Suprapubic skin (tissue), 4 donors: ENCODE measurements around the gene FHL2.

ENCODE experiments used
- CTCF ChIP-seq, 2 donors: fragments of 200-600 bp in 1 of 2; fragments of 450-650 bp in 1 of 2; sonication (generic) in 1 of 2; IDR thresholded peaks; one replicate each; pipeline ENCODE4 v1.5.1; 2016 to 2019; ENCODE audit warnings: antibody characterized with exemption in 2 of 2, mild to moderate bottlenecking in 1 of 2, moderate library complexity in 1 of 2
- EP300 ChIP-seq: sonication (generic); formaldehyde crosslinking; IDR thresholded peaks from one replicate; pipeline ENCODE4 v1.6.1; 2017; ENCODE audit warnings: antibody characterized with exemption
- POLR2A ChIP-seq, 2 donors: fragments of 450-650 bp; IDR thresholded peaks; one replicate each; pipeline ENCODE4 v1.6.1; 2017; ENCODE audit warnings: antibody characterized with exemption in 2 of 2, mild to moderate bottlenecking in 2 of 2, moderate library complexity in 2 of 2
- POLR2AphosphoS5 ChIP-seq, 3 donors: sonication (generic); formaldehyde crosslinking; IDR thresholded peaks; one replicate each; pipeline ENCODE4 v1.6.1; 2017; ENCODE audit warnings: antibody characterized with exemption in 3 of 3

GRCh38 chr2:105427485-105427884 lies 28.6 kb upstream of the FHL2 start:
- TF ChIP-seq CTCF (IDR thresholded peaks at IDR 0.05), result no peak
- no peak for TF ChIP-seq POLR2AphosphoS5 (IDR thresholded peaks at IDR 0.05)
- no peak for TF ChIP-seq POLR2A (IDR thresholded peaks at IDR 0.05)
- TF ChIP-seq EP300, result no peak
